GM12872 (cell line): Measurements from ENCODE around the gene NNAT.

ENCODE experiments used
- TF ChIP-seq, protein P1 (sequence below): IDR thresholded peaks from 3 replicates; pipeline ENCODE4 v1.5.1; 2011; ENCODE audit warnings: low read depth, mild to moderate bottlenecking, low read length, moderate library complexity; ENCODE audit not compliant: insufficient read depth

NNAT gene

DNA sequence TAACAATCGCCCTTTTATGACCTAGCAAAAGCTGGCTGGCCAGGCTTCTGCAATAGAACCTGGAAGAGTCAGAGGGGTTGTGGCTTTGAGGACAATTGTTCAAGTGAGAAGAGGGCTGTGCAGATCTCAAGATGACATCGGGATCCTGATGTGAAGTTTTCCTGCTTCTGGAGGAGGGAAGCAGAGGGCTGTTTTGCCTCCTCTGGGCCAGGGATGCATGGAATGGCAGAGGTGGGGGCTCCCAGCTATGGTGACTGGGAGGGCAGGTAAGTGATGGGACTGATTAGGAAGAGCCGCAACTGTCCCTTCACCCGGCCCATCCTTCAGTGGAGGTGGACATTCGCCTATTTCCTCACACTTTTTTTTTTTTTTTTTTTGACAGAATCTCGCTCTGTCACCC, 50.0 kb downstream of the NNAT start:
- TF ChIP-seq, protein P1, sequence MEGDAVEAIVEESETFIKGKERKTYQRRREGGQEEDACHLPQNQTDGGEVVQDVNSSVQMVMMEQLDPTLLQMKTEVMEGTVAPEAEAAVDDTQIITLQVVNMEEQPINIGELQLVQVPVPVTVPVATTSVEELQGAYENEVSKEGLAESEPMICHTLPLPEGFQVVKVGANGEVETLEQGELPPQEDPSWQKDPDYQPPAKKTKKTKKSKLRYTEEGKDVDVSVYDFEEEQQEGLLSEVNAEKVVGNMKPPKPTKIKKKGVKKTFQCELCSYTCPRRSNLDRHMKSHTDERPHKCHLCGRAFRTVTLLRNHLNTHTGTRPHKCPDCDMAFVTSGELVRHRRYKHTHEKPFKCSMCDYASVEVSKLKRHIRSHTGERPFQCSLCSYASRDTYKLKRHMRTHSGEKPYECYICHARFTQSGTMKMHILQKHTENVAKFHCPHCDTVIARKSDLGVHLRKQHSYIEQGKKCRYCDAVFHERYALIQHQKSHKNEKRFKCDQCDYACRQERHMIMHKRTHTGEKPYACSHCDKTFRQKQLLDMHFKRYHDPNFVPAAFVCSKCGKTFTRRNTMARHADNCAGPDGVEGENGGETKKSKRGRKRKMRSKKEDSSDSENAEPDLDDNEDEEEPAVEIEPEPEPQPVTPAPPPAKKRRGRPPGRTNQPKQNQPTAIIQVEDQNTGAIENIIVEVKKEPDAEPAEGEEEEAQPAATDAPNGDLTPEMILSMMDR = no peak
